Measurements from ENCODE around the gene GPHN. TPM values are rescaled to one million over a fixed set of nuclear protein-coding genes. Genes with fewer than 3 reads are reported as not detected.
"Not testable (repeated sequence)": the region's sequence is repeated elsewhere in the genome, so short reads cannot be mapped to it uniquely, and the experiment has no call there.

Gene GPHN
- total RNA-seq, 1 experiment from 2014 or later, result 13.4 TPM

- DNase-seq (ENCODE audit: low read depth), result no peak
Measured at GRCh38 chr14:67018720-67019119, 510.8 kb downstream of the GPHN start.

- no peak for DNase-seq (ENCODE audit: low read depth)
Measured at GRCh38 chr14:67019796-67020195, 511.8 kb downstream of the GPHN start.

GRCh38 chr14:67031920-67032774, 524.2 kb downstream of the GPHN start:
- no peak for DNase-seq (ENCODE audit: low read depth)

- no peak for DNase-seq (ENCODE audit: low read depth)
Measured at GRCh38 chr14:67045440-67045839, 537.5 kb downstream of the GPHN start.

GRCh38 chr14:67050896-67051295, 542.9 kb downstream of the GPHN start:
- no peak for DNase-seq (ENCODE audit: low read depth)

- no peak for DNase-seq (ENCODE audit: low read depth)
Measured at GRCh38 chr14:67056684-67057083, 548.7 kb downstream of the GPHN start.

- no peak for DNase-seq (ENCODE audit: low read depth)
Measured at GRCh38 chr14:67059596-67059995, 551.6 kb downstream of the GPHN start.

GRCh38 chr14:67060546-67060945, 552.6 kb downstream of the GPHN start:
- no peak for DNase-seq (ENCODE audit: low read depth)

- DNase-seq (ENCODE audit: low read depth), result not testable (repeated sequence)
Measured at GRCh38 chr14:67067070-67067814, 559.3 kb downstream of the GPHN start.

- no peak for DNase-seq (ENCODE audit: low read depth)
Measured at GRCh38 chr14:67068251-67068650, 560.3 kb downstream of the GPHN start.

GRCh38 chr14:67071506-67071905, 563.6 kb downstream of the GPHN start:
- no peak for DNase-seq (ENCODE audit: low read depth)

- no peak for DNase-seq (ENCODE audit: low read depth)
Measured at GRCh38 chr14:67077921-67078320, 570.0 kb downstream of the GPHN start.

- no peak for DNase-seq (ENCODE audit: low read depth)
Measured at GRCh38 chr14:67079846-67080245, 571.9 kb downstream of the GPHN start.

- no peak for DNase-seq (ENCODE audit: low read depth)
Measured at GRCh38 chr14:67108230-67108629, 600.3 kb downstream of the GPHN start.

GRCh38 chr14:67111022-67111421, 603.1 kb downstream of the GPHN start:
- DNase-seq (ENCODE audit: low read depth), result no peak

- no peak for DNase-seq (ENCODE audit: low read depth)
Measured at GRCh38 chr14:67112344-67112743, 604.4 kb downstream of the GPHN start.

GRCh38 chr14:67127174-67127573, 619.2 kb downstream of the GPHN start:
- no peak for DNase-seq (ENCODE audit: low read depth)

- DNase-seq (ENCODE audit: low read depth), result no peak
Measured at GRCh38 chr14:67129768-67130167, 621.8 kb downstream of the GPHN start.

GRCh38 chr14:67131691-67132090, 623.7 kb downstream of the GPHN start:
- DNase-seq (ENCODE audit: low read depth), result no peak

GRCh38 chr14:67133144-67133543, 625.2 kb downstream of the GPHN start:
- DNase-seq (ENCODE audit: low read depth), result no peak

- DNase-seq (ENCODE audit: low read depth), result no peak
Measured at GRCh38 chr14:67133595-67134441, 625.9 kb downstream of the GPHN start.

All from HT1080 (cell line).